Smooth muscle cell (in vitro differentiated cells): Measurements from ENCODE around the gene SEZ6L. TPM values are rescaled to one million over a fixed set of nuclear protein-coding genes. Genes with fewer than 3 reads are reported as not detected.

ENCODE experiments used
- DNase-seq: peaks from one replicate; lab custom pipeline; 2025; ENCODE audit not compliant: unreplicated experiment; lab: John Stamatoyannopoulos, UW
- H2AFZ ChIP-seq: fragments of 200-600 bp; sonication (generic); 2 replicates; pipeline ENCODE4 v1.6.0; 2016; ENCODE audit warnings: antibody characterized with exemption, low read depth, mild to moderate bottlenecking
- H3F3A ChIP-seq: fragments of 200-600 bp; sonication (generic); 2 replicates; pipeline ENCODE4 v1.6.0; 2017; ENCODE audit warnings: antibody characterized with exemption, low read depth
- H3K27ac ChIP-seq: fragments of 200-600 bp; sonication (generic); 2 replicates; pipeline ENCODE4 v1.5.1; 2016; ENCODE audit warnings: low read depth, mild to moderate bottlenecking
- H3K27me3 ChIP-seq: fragments of 200-600 bp; sonication (generic); 2 replicates; pipeline ENCODE4 v1.6.1; 2016; ENCODE audit warnings: low read depth, mild to moderate bottlenecking
- H3K36me3 ChIP-seq: fragments of 200-600 bp; sonication (generic); 2 replicates; pipeline ENCODE4 v1.5.1; 2016; ENCODE audit warnings: low read depth
- H3K4me1 ChIP-seq: fragments of 200-600 bp; sonication (generic); 2 replicates; pipeline ENCODE4 v1.5.1; 2016; ENCODE audit warnings: low read depth
- H3K4me2 ChIP-seq: fragments of 200-600 bp; sonication (generic); 2 replicates; pipeline ENCODE4 v1.6.0; 2016; ENCODE audit warnings: mild to moderate bottlenecking
- H3K4me3 ChIP-seq: fragments of 200-600 bp; sonication (generic); 2 replicates; pipeline ENCODE4 v1.5.1; 2016; ENCODE audit warnings: mild to moderate bottlenecking
- H3K79me2 ChIP-seq: fragments of 200-600 bp; sonication (generic); 2 replicates; pipeline ENCODE4 v1.6.0; 2016; ENCODE audit warnings: low read depth, mild to moderate bottlenecking
- H3K9ac ChIP-seq: fragments of 200-600 bp; sonication (generic); 2 replicates; pipeline ENCODE4 v1.6.0; 2016; ENCODE audit warnings: low read depth
- H3K9me3 ChIP-seq: fragments of 200-600 bp; sonication (generic); replicated peaks from 2 replicates; pipeline ENCODE4 v1.5.1; 2016; ENCODE audit warnings: low read depth
- H4K20me1 ChIP-seq: fragments of 200-600 bp; sonication (generic); 2 replicates; pipeline ENCODE4 v1.6.0; 2016; ENCODE audit warnings: low read depth
- CTCF ChIP-seq: fragments of 200-600 bp; sonication (generic); IDR thresholded peaks from 2 replicates; pipeline ENCODE4 v1.5.1; 2017; ENCODE audit warnings: borderline replicate concordance, mild to moderate bottlenecking, antibody characterized with exemption; ENCODE audit not compliant: insufficient read depth, poor library complexity, severe bottlenecking
- WGBS: methylation state at CpG from one replicate; pipeline ENCODE4 v1.1.7; 2016; ENCODE audit warnings: low lambda C conversion rate; 5-methylcytosine and 5-hydroxymethylcytosine counted together
- polyA plus RNA-seq: library from polyadenylated mRNA; unstranded; fragments of >200 nt; fragmentation: Nextera tagmentation; extraction: Ambion mirVana; gene quantifications from 2 replicates; pipeline ENCODE4 v1.2.1, GENCODE V29; 2016
- total RNA-seq: library from RNA; depleted of rRNA; stranded (reverse); fragments of >200 nt; gene quantifications from 2 replicates; pipeline ENCODE4 v1.2.3, GENCODE V29; 2014

Gene SEZ6L
- total and polyA plus RNA-seq, 2 experiments from 2014 or later: 2.1 TPM

GRCh38 chr22:26385164-26385563, 215.9 kb downstream of the SEZ6L start:
- 82% methylated on average over 1 of the region's 1 CpG for WGBS
- no peaks in the 10 kb centered on the region for H3F3A ChIP-seq
- no peak overlapping the region for H3K9ac ChIP-seq
- no peak for TF ChIP-seq CTCF
- no peak for DNase-seq
- H2AFZ ChIP-seq: no peak overlapping the region
- no peaks in the 10 kb centered on the region for H4K20me1 ChIP-seq
- no peak overlapping the region for H3K4me2 ChIP-seq
- peaks cover 11% of the 10 kb centered on the region for H3K27me3 ChIP-seq
- peaks cover 5% of the 10 kb centered on the region for H3K4me1 ChIP-seq
- no peaks in the 10 kb centered on the region for H3K36me3 ChIP-seq
- H3K27ac ChIP-seq: no peak overlapping the region
- H3K9me3 ChIP-seq: no peaks in the 10 kb centered on the region
- no peaks in the 10 kb centered on the region for H3K79me2 ChIP-seq
- no peak overlapping the region for H3K4me3 ChIP-seq

GRCh38 chr22:26389125-26389524, 219.9 kb downstream of the SEZ6L start:
- H3K4me1 ChIP-seq: peaks cover 5% of the 10 kb centered on the region
- no peak overlapping the region for H2AFZ ChIP-seq
- no peaks in the 10 kb centered on the region for H3K9me3 ChIP-seq
- H3K27me3 ChIP-seq: peaks cover 8% of the 10 kb centered on the region
- H3F3A ChIP-seq: no peaks in the 10 kb centered on the region
- no peak for TF ChIP-seq CTCF
- H3K4me3 ChIP-seq: no peak overlapping the region
- no peaks in the 10 kb centered on the region for H3K79me2 ChIP-seq
- no peaks in the 10 kb centered on the region for H4K20me1 ChIP-seq
- 85% methylated on average over 3 of the region's 3 CpGs for WGBS
- no peak overlapping the region for H3K4me2 ChIP-seq
- no peaks in the 10 kb centered on the region for H3K36me3 ChIP-seq
- DNase-seq: no peak
- no peak overlapping the region for H3K27ac ChIP-seq
- no peak overlapping the region for H3K9ac ChIP-seq

GRCh38 chr22:26391091-26391490, 221.8 kb downstream of the SEZ6L start:
- Histone ChIP-seq H3K36me3 (no peaks in the 10 kb centered on the region), H3K79me2 (no peaks in the 10 kb centered on the region), H3K27me3 (no peaks in the 10 kb centered on the region), H3F3A (no peaks in the 10 kb centered on the region), H2AFZ (no peak overlapping the region), H3K27ac (no peak overlapping the region), H3K4me1 (peaks cover 5% of the 10 kb centered on the region), H3K4me2 (no peak overlapping the region), H4K20me1 (no peaks in the 10 kb centered on the region), H3K9me3 (no peaks in the 10 kb centered on the region), H3K9ac (no peak overlapping the region), H3K4me3 (no peak overlapping the region)
- TF ChIP-seq CTCF: no peak
- DNase-seq: no peak
- WGBS: 100% methylated on average over 1 of the region's 1 CpG

GRCh38 chr22:26391623-26392022, 222.4 kb downstream of the SEZ6L start:
- H3K4me2 ChIP-seq: no peak overlapping the region
- no peak overlapping the region for H2AFZ ChIP-seq
- H3K4me1 ChIP-seq: peaks cover 8% of the 10 kb centered on the region
- no peak for DNase-seq
- TF ChIP-seq CTCF: no peak
- no peaks in the 10 kb centered on the region for H3K9me3 ChIP-seq
- H3K79me2 ChIP-seq: no peaks in the 10 kb centered on the region
- H3F3A ChIP-seq: no peaks in the 10 kb centered on the region
- WGBS: 78% methylated on average over 2 of the region's 2 CpGs
- no peak overlapping the region for H3K27ac ChIP-seq
- no peak overlapping the region for H3K9ac ChIP-seq
- H3K27me3 ChIP-seq: no peaks in the 10 kb centered on the region
- no peaks in the 10 kb centered on the region for H3K36me3 ChIP-seq
- H3K4me3 ChIP-seq: no peak overlapping the region
- H4K20me1 ChIP-seq: no peaks in the 10 kb centered on the region
